SIG-M5 (cell line): ENCODE measurements around the gene S100A7A.
"Not testable (repeated sequence)": the region's sequence is repeated elsewhere in the genome, so short reads cannot be mapped to it uniquely, and the experiment has no call there.

Experiments
- DNase-seq: peaks from one replicate; lab custom pipeline; 2025; lab: John Stamatoyannopoulos, UW

Gene S100A7A

GRCh38 chr1:153422450-153423068 lies 6.2 kb downstream of the S100A7A start:
- no peak for DNase-seq

DNA sequence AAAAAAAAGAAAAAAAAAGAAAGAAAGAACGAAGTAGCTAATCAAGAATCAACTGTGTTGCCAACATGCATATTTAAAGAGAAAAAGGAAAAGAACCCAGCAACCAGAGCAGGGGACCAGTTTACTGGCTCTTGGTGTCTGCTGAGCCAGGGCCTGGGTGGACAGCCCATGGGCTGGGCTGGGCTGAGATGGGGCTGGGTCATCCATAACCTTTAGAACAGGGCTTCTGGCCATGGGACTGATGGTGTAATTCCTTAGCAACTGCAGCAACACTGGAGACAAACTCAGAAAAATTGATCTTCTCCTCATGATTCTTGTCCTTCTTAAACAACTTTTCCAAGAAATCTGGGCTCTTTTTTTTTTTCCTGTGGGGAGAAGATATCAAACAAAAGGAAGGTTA lies 10.5 kb downstream of the S100A7A start:
- no peak for DNase-seq

- no peak for DNase-seq
These were observed 11.8 kb downstream of the S100A7A start for GRCh38 chr1:153428073-153428638.

GRCh38 chr1:153428791-153429190 lies 12.5 kb downstream of the S100A7A start:
- no peak for DNase-seq

DNA sequence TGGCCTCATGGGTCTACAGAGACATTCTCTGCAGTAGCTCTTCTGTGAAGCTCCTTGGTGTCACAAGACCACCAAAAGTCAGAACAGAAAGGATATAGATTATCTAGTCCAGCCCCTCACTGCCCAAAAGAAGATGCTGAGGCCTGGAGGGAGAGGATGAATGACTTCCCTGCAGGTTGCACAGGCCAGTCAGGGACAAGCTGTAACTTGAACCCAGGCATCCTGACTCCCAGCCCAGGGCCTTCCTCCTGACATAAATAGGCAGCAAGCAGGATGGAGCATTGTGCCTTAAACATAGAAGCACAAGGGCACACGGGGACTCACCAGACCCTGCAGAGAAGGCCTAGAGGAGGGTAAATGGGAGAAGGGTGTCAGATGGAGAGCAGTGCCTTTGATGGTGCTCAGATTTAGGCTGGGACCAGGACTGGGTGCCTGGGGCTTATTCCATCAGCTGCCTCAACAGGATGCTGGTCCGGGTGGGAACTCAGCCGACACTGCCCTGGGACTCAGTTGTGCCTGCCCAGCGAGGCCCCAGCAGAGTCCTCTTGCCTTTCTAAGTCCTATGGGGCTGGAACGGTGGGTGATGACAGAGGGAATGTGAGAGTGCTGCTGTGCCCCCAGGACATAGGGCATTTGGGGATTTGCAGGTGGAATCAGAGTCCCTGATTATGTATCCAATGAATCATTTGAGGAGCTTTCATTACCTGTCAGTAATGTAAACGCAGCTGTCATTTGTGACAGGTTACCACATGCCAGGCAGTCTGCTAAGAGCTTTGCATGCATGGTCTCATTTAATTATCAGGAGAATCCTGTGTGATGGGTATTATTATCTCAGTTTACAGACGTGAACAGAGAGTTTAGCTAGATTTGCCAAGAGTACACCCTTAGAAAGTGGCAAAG lies 13.2 kb downstream of the S100A7A start:
- no peak for DNase-seq

- no peak for DNase-seq
These were observed 13.8 kb downstream of the S100A7A start for GRCh38 chr1:153430166-153430553.

DNA sequence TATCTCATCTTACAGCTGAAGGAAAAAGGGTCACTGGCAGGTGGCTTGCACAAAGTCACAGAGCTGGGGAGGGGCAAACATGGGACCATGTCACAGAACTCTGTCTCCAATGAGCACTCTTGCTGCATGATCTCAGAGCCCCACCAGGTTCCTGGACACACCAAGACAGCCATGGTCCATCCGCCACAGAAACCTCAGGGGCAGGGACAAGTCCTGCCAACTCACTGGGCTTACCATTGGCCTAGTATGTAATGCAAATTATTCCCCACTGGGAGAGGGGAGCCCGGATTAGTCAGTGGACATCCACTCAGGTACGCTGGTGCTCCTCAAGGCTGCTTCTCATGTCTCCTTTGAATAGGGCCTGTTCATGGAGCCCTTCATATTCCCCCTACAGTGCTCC lies 14.2 kb downstream of the S100A7A start:
- DNase-seq, result no peak

GRCh38 chr1:153431002-153431401 lies 14.7 kb downstream of the S100A7A start:
- no peak for DNase-seq

DNA sequence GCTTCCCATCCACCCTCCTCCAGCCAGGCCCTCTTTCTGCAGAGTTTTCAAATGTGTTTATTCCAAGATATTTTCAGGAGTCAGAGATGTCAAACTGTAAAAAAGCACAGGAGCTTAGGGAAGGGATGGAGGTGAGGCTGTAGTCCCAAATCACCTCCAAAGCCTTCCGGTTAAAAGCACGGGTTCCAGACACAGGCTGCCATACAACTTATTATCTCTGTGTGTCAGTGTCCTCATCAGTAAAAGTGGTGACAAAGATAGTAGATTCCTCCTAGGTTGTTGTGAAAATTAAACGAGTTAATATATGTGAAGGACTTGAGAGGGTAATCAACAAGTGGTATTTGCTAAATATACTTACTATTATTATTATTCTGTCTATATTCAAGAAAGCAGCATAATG lies 15.1 kb downstream of the S100A7A start:
- DNase-seq, result no peak

DNA sequence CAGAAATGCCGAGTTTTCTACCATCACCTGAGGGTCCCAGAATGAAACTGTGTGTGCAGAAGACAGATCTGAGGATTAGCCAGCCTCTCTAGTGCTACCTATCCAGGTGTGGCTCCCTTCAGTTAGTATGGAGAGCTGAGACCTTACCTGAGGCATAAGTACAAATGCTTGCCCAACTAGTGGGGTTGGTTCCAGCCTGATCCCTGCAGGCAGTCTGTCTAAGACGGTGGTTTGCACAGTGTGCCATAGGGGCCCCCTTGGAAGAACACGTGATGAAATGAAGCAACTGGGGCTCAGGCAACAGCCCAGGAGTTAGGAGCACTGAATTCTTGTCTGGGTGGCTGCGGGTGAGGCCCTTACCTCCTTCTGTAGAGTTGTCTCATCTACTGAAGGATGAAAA lies 15.6 kb downstream of the S100A7A start:
- DNase-seq, result no peak

DNA sequence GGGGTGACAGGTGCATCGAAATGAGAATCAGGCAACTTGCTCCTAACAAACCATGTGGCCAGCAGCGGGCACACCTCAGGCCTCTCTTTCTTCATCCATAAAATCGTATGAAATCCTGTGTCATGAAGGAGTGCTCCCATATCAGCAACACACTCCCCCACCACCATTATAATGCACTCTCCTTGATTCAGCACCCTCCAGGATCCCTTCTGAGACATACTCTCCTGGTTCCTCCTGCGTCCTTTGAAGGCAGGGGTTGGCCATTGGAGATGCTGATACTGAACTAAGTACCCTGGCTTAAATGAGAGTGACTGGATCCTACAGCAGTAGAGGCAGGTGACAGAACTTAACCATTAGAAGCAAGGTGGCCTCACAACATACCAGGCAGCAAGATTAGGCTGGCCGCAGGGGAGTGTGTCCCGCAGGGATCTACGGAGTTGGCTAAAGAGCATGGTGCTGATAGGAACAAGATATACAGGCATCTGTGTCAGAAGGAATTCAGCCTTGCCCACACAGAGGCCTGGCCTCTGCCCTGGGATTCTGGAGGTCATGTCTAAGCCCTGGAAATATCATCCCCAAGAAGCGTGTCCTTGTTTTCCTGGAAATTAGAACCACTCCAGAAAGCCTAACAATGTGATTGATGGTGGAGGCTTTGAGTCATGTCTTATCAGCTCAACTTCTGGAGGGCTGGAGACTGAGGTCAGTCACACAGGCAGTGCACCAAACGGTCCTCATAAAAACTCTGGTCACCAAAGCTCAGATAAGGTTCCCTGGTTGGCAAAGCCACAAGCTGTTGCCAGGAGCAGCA lies 16.8 kb downstream of the S100A7A start:
- DNase-seq, result no peak

- no peak for DNase-seq
These were observed 18.6 kb downstream of the S100A7A start for GRCh38 chr1:153434746-153435455.

GRCh38 chr1:153437236-153437635 lies 20.9 kb downstream of the S100A7A start:
- no peak for DNase-seq

GRCh38 chr1:153438599-153438998 lies 22.3 kb downstream of the S100A7A start:
- DNase-seq, result no peak

DNA sequence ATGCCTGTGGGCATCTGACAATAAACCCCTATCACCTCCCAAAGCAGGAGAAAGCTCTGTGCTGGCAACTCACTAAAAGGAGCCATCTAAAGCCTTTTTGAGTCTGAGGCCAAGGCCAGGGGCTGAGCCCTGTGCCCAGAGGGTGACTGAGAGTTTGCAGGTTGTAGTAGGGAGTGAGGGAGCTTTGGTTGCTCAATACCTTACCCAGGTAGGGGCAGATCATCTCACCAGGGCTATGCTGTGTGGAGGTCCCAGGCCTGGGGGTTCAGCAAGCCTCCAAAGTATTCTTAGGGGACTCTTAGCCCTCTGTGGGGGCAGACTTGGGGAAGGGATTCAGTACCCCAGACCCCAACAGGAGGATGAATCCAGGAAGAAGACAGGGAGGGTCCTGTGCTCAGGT lies 23.0 kb downstream of the S100A7A start:
- DNase-seq, result no peak

DNA sequence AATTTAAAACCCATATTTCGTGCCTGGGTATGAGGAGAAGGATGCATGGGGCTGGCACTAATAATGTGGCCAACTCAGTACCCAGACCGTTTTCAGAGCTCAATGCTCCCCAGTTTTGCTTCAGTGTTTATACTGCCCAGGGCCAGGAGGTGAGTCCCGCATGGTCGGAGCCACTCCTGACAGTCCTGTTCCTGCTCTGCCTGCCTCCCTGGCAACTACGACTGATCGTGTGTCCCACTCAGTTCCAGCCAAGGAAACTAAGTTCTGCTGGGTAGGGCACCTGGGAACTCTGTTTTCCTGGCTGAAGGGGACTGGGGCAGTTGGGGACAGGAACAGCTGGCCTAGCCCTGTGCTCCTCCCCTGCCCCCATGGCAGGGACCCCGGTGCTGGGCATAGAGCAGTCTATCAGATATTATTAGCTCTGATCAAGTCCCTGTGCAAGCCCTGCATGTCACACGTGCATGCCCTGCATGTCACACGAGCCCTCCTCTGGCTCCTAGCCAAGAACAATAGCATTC lies 25.0 kb downstream of the S100A7A start:
- DNase-seq, result no peak

DNA sequence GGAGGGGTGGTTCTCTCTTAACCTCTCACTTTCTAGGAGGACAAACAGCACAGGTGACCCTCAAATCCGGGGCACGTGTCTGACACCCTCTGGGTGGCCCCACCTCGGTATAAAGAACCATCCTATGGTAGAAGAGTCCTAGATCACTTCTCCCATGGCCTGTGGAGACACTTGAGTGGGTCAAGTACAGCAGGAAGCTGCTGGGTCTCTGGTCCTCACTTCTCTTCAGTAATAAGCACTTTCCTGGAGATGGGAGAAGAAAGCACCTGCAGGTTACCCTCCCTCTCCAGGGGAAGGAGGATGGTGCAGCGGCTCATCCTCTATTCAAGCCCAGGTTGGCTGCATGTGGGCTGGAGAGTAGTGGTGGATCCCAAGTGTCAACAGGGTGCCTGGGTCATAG lies 27.2 kb downstream of the S100A7A start:
- no peak for DNase-seq

GRCh38 chr1:153444078-153444477 lies 27.8 kb downstream of the S100A7A start:
- no peak for DNase-seq

- no peak for DNase-seq
These were observed 31.3 kb downstream of the S100A7A start for GRCh38 chr1:153447498-153448170.

- not testable (repeated sequence) for DNase-seq
These were observed 32.5 kb downstream of the S100A7A start for GRCh38 chr1:153448851-153449250.

GRCh38 chr1:153456396-153456795 lies 40.1 kb downstream of the S100A7A start:
- DNase-seq, result no peak
